Tibial nerve (tissue), 4 donors: ENCODE results near the gene PARN. TPM values are rescaled to one million over a fixed set of nuclear protein-coding genes. Genes with fewer than 3 reads are reported as not detected.

Experiments
- DNase-seq, 2 donors: peaks; one replicate each; pipeline ENCODE4 v3.0.0-alpha.2; 2019; ENCODE audit warnings: low spot score in 2 of 2
- H3K27ac ChIP-seq, 4 donors: fragments of 200-600 bp; sonication (generic) in 3 of 4; one replicate each; pipeline ENCODE4 v1.5.1; 2017 to 2019; ENCODE audit warnings: mild to moderate bottlenecking in 1 of 4
- H3K27me3 ChIP-seq, 2 donors: fragments of 200-600 bp; sonication (generic) in 1 of 2; one replicate each; pipeline versions ENCODE4 v1.5.1 to v1.6.0; 2017 to 2019
- H3K36me3 ChIP-seq, 3 donors: fragments of 200-600 bp; sonication (generic); one replicate each; pipeline ENCODE4 v1.5.1; 2018 to 2019
- H3K4me1 ChIP-seq, 4 donors: fragments of 200-600 bp; sonication (generic) in 3 of 4; one replicate each; pipeline ENCODE4 v1.5.1; 2017 to 2019
- H3K4me3 ChIP-seq, 4 donors: fragments of 200-600 bp; sonication (generic) in 3 of 4; one replicate each; pipeline ENCODE4 v1.5.1; 2017 to 2019; ENCODE audit warnings: mild to moderate bottlenecking in 1 of 4, moderate library complexity in 1 of 4
- H3K9me3 ChIP-seq, 4 donors: fragments of 200-600 bp; sonication (generic) in 3 of 4; one replicate each; pipeline ENCODE4 v1.5.1; 2017 to 2019
- CTCF ChIP-seq, 5 experiments: fragments of 200-600 bp in 3 of 5; fragments of 450-650 bp in 2 of 5; sonication (generic) in 3 of 5; IDR thresholded peaks; one replicate each; pipeline ENCODE4 v1.5.1; 2016 to 2019; ENCODE audit warnings: antibody characterized with exemption in 5 of 5, mild to moderate bottlenecking in 3 of 5, moderate library complexity in 2 of 5
- EP300 ChIP-seq, 2 donors: sonication (generic); formaldehyde crosslinking; IDR thresholded peaks; one replicate each; pipeline ENCODE4 v1.6.1; 2017; ENCODE audit warnings: antibody characterized with exemption in 2 of 2, mild to moderate bottlenecking in 1 of 2
- POLR2A ChIP-seq, 2 donors: fragments of 450-650 bp; IDR thresholded peaks; one replicate each; pipeline ENCODE4 v1.6.1; 2017; ENCODE audit warnings: antibody characterized with exemption in 2 of 2, mild to moderate bottlenecking in 2 of 2, moderate library complexity in 2 of 2
- WGBS, 2 donors: methylation state at CpG; one replicate each; pipeline ENCODE4 v1.1.5; 2018; 5-methylcytosine and 5-hydroxymethylcytosine counted together
- total RNA-seq, 4 donors: library from RNA; depleted of rRNA; stranded (reverse); fragments of >200 nt; gene quantifications; one replicate each; pipeline ENCODE4 v1.1.0, GENCODE V29; 2016

Gene PARN
- total RNA-seq, 4 donors from 2014 or later: 36.5 to 49.8 (median 40.6) TPM

DNA sequence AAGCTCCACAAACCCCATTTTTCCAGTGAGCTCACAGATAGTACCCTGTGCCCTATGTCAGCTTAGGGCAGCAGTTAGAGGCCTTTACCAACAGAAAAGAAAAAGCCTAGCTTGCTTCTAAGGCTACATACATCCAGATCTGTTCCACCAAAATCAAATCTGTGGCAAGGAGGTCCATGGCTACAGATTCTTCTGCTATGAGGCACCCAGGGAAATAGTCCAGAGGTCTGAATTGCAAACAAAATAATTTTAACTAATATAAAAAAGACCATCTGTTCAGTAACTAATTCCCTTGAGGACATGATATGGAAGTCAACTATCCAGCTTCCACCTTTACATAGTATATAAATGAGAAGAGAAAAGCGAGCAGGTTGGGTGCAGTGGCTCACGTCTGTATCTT is 129.3 kb downstream of the PARN start:
- no peaks in the 10 kb centered on the region for H3K9me3 ChIP-seq
- TF ChIP-seq EP300 (IDR thresholded peaks at IDR 0.05): no peak
- TF ChIP-seq CTCF (IDR thresholded peaks at IDR 0.05): no peak
- no peak for TF ChIP-seq POLR2A (IDR thresholded peaks at IDR 0.05)
- H3K36me3 ChIP-seq: no peaks in the 10 kb centered on the region
- H3K27me3 ChIP-seq: no peaks in the 10 kb centered on the region
- H3K27ac ChIP-seq: peak overlapping the region in 2 of 4 donors; percentile 65 to 73
- H3K4me3 ChIP-seq: no peak overlapping the region
- WGBS, 2 donors: 94 to 98% methylated on average over 2 of the region's 2 CpGs
- DNase-seq: no peak
- peaks cover 0 to 47% (median 15%) of the 10 kb centered on the region in 4 donors for H3K4me1 ChIP-seq

DNA sequence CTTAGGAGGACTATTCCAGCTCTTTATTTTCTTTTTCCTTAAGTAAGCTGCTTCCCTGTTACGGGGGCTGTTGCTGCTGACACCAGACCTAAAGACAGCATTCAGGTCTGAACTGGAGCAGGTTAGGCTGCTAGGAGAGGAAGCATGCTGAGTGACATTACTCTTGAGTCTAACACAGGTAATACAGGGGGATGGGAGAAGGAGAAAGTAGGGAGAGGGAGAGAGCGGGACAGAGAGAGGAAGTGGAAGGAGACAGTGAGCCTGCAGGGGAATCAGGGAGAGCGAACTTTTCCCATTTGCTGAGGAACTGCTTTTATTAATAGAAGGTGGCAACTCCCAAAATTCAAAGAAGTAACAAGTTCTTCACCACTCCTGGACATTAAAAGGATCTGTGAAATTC is 130.9 kb downstream of the PARN start:
- Histone ChIP-seq H3K27me3 (no peaks in the 10 kb centered on the region), H3K4me3 (no peak overlapping the region), H3K27ac (no peak overlapping the region), H3K4me1 (peaks cover 0 to 47% (median 15%) of the 10 kb centered on the region in 4 donors), H3K9me3 (no peaks in the 10 kb centered on the region), H3K36me3 (no peaks in the 10 kb centered on the region)
- DNase-seq: no peak
- TF ChIP-seq EP300 (IDR thresholded peaks at IDR 0.05): no peak
- no peak for TF ChIP-seq POLR2A (IDR thresholded peaks at IDR 0.05)
- no peak for TF ChIP-seq CTCF (IDR thresholded peaks at IDR 0.05)
- WGBS, 2 donors: 80 to 84% methylated on average over 3 of the region's 3 CpGs

DNA sequence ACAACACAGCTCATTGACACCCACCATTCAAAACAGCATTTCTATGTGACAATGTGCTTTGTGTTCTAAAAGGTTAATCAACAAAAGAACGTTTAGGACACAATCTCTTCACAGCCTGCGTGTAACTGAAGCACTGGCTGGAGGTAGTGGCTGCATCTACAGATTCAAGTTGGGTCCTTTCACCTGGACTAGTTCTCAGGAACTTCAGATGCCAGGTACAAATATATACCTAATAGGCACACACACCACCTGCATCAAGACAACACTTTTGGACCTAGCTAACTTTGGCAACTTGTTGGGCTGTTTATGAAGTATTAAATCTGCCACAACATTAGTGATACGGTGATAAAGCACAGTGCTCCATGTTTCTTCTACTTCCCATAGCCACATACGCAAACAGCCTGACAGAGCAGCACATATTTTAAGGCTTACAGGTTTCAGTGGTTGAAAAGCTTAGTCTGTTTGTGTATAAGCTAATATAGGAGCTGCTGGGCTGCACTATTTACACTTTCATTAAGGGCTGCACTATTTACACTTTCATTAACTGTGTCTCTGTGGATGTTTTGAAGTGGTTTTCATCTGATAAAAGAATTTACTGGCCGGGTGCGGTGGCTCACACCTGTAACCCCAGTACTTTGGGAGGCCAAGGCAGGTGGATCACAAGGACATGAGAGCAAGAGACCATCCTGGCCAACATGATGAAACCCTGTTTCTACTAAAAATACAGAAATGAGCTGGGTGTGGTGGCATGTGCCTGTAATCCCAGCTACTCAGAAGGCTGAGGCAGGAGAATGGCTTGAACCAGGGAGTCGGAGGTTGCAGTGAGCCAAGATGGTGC is 132.6 kb downstream of the PARN start:
- no peak for DNase-seq

GRCh38 chr16:14496786-14497185 is 133.3 kb downstream of the PARN start:
- no peaks in the 10 kb centered on the region for H3K9me3 ChIP-seq
- peaks cover 0 to 48% (median 9%) of the 10 kb centered on the region in 4 donors for H3K4me1 ChIP-seq
- H3K36me3 ChIP-seq: no peaks in the 10 kb centered on the region
- peak overlapping the region in 1 of 4 donors; percentile 18 for H3K27ac ChIP-seq
- TF ChIP-seq POLR2A (IDR thresholded peaks at IDR 0.05) (no peak), CTCF (IDR thresholded peaks at IDR 0.05) (no peak), EP300 (IDR thresholded peaks at IDR 0.05) (no peak)
- WGBS, 2 donors: 34 to 36% methylated on average over 7 of the region's 7 CpGs
- H3K27me3 ChIP-seq: no peaks in the 10 kb centered on the region
- H3K4me3 ChIP-seq: no peak overlapping the region
- no peak for DNase-seq

More for the DNA sequence above, 132.6 kb downstream of the PARN start:
- Histone ChIP-seq H3K4me1 (peaks cover 0 to 50% (median 14%) of the 10 kb centered on the region in 4 donors), H3K27ac (peak overlapping the region in 1 of 4 donors; percentile 18), H3K4me3 (no peak overlapping the region), H3K36me3 (no peaks in the 10 kb centered on the region), H3K27me3 (no peaks in the 10 kb centered on the region), H3K9me3 (no peaks in the 10 kb centered on the region)
- no peak for TF ChIP-seq CTCF (IDR thresholded peaks at IDR 0.05)
- no peak for TF ChIP-seq POLR2A (IDR thresholded peaks at IDR 0.05)
- no peak for TF ChIP-seq EP300 (IDR thresholded peaks at IDR 0.05)
- 76 to 80% methylated on average over 7 of the region's 7 CpGs for WGBS, 2 donors

GRCh38 chr16:14496047-14496770 is 133.9 kb downstream of the PARN start:
- TF ChIP-seq POLR2A (IDR thresholded peaks at IDR 0.05): no peak
- no peak overlapping the region for H3K4me3 ChIP-seq
- no peak overlapping the region for H3K27ac ChIP-seq
- WGBS, 2 donors: 68 to 69% methylated on average over 7 of the region's 7 CpGs
- H3K4me1 ChIP-seq: peaks cover 0 to 42% (median 4%) of the 10 kb centered on the region in 4 donors
- no peaks in the 10 kb centered on the region for H3K9me3 ChIP-seq
- H3K36me3 ChIP-seq: no peaks in the 10 kb centered on the region
- no peaks in the 10 kb centered on the region for H3K27me3 ChIP-seq
- DNase-seq: no peak
